ENCODE data around the gene HTR3C. TPM values are rescaled to one million over a fixed set of nuclear protein-coding genes. Genes with fewer than 3 reads are reported as not detected.

Gene HTR3C
- total and polyA plus RNA-seq, 2 experiments from 2014 or later: not detected

GRCh38 chr3:184039414-184039813 is 13.4 kb upstream of the HTR3C start:
- no peaks in the 10 kb centered on the region for H3K27me3 ChIP-seq
- no peak overlapping the region for H2AFZ ChIP-seq
- no peak for TF ChIP-seq EZH2 (IDR thresholded peaks at IDR 0.05; ENCODE audit: borderline replicate concordance)
- TF ChIP-seq EZH2phosphoT487 (IDR thresholded peaks at IDR 0.05; ENCODE audit: low read depth, severe bottlenecking, unreplicated experiment): no peak
- TF ChIP-seq CTCF (IDR thresholded peaks at IDR 0.05; ENCODE audit: poor library complexity): no peak
- no peak overlapping the region for H3K27ac ChIP-seq
- no peaks in the 10 kb centered on the region for H3K4me1 ChIP-seq (ENCODE audit: insufficient read depth)
- H3K9me2 ChIP-seq (replicated peaks; ENCODE audit: insufficient read depth): no peaks in the 10 kb centered on the region
- no peaks in the 10 kb centered on the region for H3K79me2 ChIP-seq
- no peak overlapping the region for H3K4me2 ChIP-seq
- H4K20me1 ChIP-seq (ENCODE audit: insufficient read depth, poor library complexity, severe bottlenecking): no peaks in the 10 kb centered on the region
- no peak overlapping the region for H3K4me3 ChIP-seq
- no peak for DNase-seq (ENCODE audit: low spot score)
- no peaks in the 10 kb centered on the region for H3K36me3 ChIP-seq (replicated peaks; ENCODE audit: insufficient read depth, low read depth)
- no peaks in the 10 kb centered on the region for H3K9me3 ChIP-seq (ENCODE audit: low read depth)
- WGBS (ENCODE audit: low lambda C conversion rate, missing lambda C conversion rate): 61% methylated on average over 5 of the region's 5 CpGs

- Histone ChIP-seq H3K4me2 (no peak overlapping the region), H2AFZ (no peak overlapping the region), H3K9me3 (ENCODE audit: low read depth) (no peaks in the 10 kb centered on the region), H3K27me3 (no peaks in the 10 kb centered on the region), H3K4me3 (no peak overlapping the region), H3K36me3 (replicated peaks; ENCODE audit: insufficient read depth, low read depth) (no peaks in the 10 kb centered on the region), H3K27ac (no peak overlapping the region), H4K20me1 (ENCODE audit: insufficient read depth, poor library complexity, severe bottlenecking) (no peaks in the 10 kb centered on the region), H3K79me2 (no peaks in the 10 kb centered on the region), H3K4me1 (ENCODE audit: insufficient read depth) (no peaks in the 10 kb centered on the region), H3K9me2 (replicated peaks; ENCODE audit: insufficient read depth) (no peaks in the 10 kb centered on the region)
- no peak for TF ChIP-seq EZH2 (IDR thresholded peaks at IDR 0.05; ENCODE audit: borderline replicate concordance)
- TF ChIP-seq CTCF (IDR thresholded peaks at IDR 0.05; ENCODE audit: poor library complexity): no peak
- TF ChIP-seq EZH2phosphoT487 (IDR thresholded peaks at IDR 0.05; ENCODE audit: low read depth, severe bottlenecking, unreplicated experiment): no peak
- peak; percentile 25 for DNase-seq (ENCODE audit: low spot score)
- 64% methylated on average over 3 of the region's 3 CpGs for WGBS (ENCODE audit: low lambda C conversion rate, missing lambda C conversion rate)
These were observed 12.8 kb upstream of the HTR3C start for GRCh38 chr3:184040010-184040409.

GRCh38 chr3:184042617-184043016 is 10.2 kb upstream of the HTR3C start:
- H3K9me2 ChIP-seq (replicated peaks; ENCODE audit: insufficient read depth): no peaks in the 10 kb centered on the region
- H2AFZ ChIP-seq: no peak overlapping the region
- no peak for DNase-seq (ENCODE audit: low spot score)
- no peaks in the 10 kb centered on the region for H3K36me3 ChIP-seq (replicated peaks; ENCODE audit: insufficient read depth, low read depth)
- no peak overlapping the region for H3K4me3 ChIP-seq
- H3K9me3 ChIP-seq (ENCODE audit: low read depth): no peaks in the 10 kb centered on the region
- H3K4me2 ChIP-seq: no peak overlapping the region
- H4K20me1 ChIP-seq (ENCODE audit: insufficient read depth, poor library complexity, severe bottlenecking): no peaks in the 10 kb centered on the region
- no peak overlapping the region for H3K27ac ChIP-seq
- 93% methylated on average over 1 of the region's 1 CpG for WGBS (ENCODE audit: low lambda C conversion rate, missing lambda C conversion rate)
- H3K4me1 ChIP-seq (ENCODE audit: insufficient read depth): no peaks in the 10 kb centered on the region
- no peaks in the 10 kb centered on the region for H3K79me2 ChIP-seq
- H3K27me3 ChIP-seq: no peaks in the 10 kb centered on the region
- TF ChIP-seq EZH2phosphoT487 (IDR thresholded peaks at IDR 0.05; ENCODE audit: low read depth, severe bottlenecking, unreplicated experiment) (no peak), CTCF (IDR thresholded peaks at IDR 0.05; ENCODE audit: poor library complexity) (no peak), EZH2 (IDR thresholded peaks at IDR 0.05; ENCODE audit: borderline replicate concordance) (no peak)

GRCh38 chr3:184045995-184046394 is 6.9 kb upstream of the HTR3C start:
- Histone ChIP-seq H3K4me3 (no peak overlapping the region), H3K9me2 (replicated peaks; ENCODE audit: insufficient read depth) (no peaks in the 10 kb centered on the region), H3K27me3 (no peaks in the 10 kb centered on the region), H4K20me1 (ENCODE audit: insufficient read depth, poor library complexity, severe bottlenecking) (no peaks in the 10 kb centered on the region), H2AFZ (no peak overlapping the region), H3K79me2 (no peaks in the 10 kb centered on the region), H3K4me2 (no peak overlapping the region), H3K27ac (no peak overlapping the region), H3K9me3 (ENCODE audit: low read depth) (no peaks in the 10 kb centered on the region), H3K36me3 (replicated peaks; ENCODE audit: insufficient read depth, low read depth) (no peaks in the 10 kb centered on the region), H3K4me1 (ENCODE audit: insufficient read depth) (no peaks in the 10 kb centered on the region)
- DNase-seq (ENCODE audit: low spot score): no peak
- no peak for TF ChIP-seq CTCF (IDR thresholded peaks at IDR 0.05; ENCODE audit: poor library complexity)
- no peak for TF ChIP-seq EZH2 (IDR thresholded peaks at IDR 0.05; ENCODE audit: borderline replicate concordance)
- no peak for TF ChIP-seq EZH2phosphoT487 (IDR thresholded peaks at IDR 0.05; ENCODE audit: low read depth, severe bottlenecking, unreplicated experiment)
- 85% methylated on average over 5 of the region's 5 CpGs for WGBS (ENCODE audit: low lambda C conversion rate, missing lambda C conversion rate)

Measured in hepatocyte (in vitro differentiated cells).